GM23248 (cell line): Measurements from ENCODE around the gene RNASEH2C. TPM values are rescaled to one million over a fixed set of nuclear protein-coding genes. Genes with fewer than 3 reads are reported as not detected.

ENCODE experiments used
- DNase-seq: peaks from one replicate; pipeline ENCODE4 v3.0.0-alpha.2; 2015
- H2AFZ ChIP-seq: fragments of 200-600 bp; sonication (generic); 2 replicates; pipeline ENCODE4 v1.6.1; 2016; ENCODE audit warnings: antibody characterized with exemption
- H3F3A ChIP-seq: fragments of 200-600 bp; sonication (generic); 2 replicates; pipeline ENCODE4 v1.6.1; 2016; ENCODE audit warnings: mild to moderate bottlenecking, antibody characterized with exemption, mixed run types; ENCODE audit not compliant: insufficient read depth
- H3K27ac ChIP-seq: fragments of 200-600 bp; sonication (generic); 2 replicates; pipeline ENCODE4 v1.5.1; 2016; ENCODE audit warnings: mild to moderate bottlenecking
- H3K27me3 ChIP-seq: fragments of 200-600 bp; sonication (generic); replicated peaks from 2 replicates; pipeline ENCODE4 v1.6.1; 2016; ENCODE audit warnings: mild to moderate bottlenecking; ENCODE audit not compliant: insufficient read depth
- H3K36me3 ChIP-seq: fragments of 200-600 bp; sonication (generic); 2 replicates; pipeline ENCODE4 v1.6.1; 2016; ENCODE audit warnings: low read depth, mild to moderate bottlenecking
- H3K4me1 ChIP-seq: fragments of 200-600 bp; sonication (generic); 2 replicates; pipeline ENCODE4 v1.6.1; 2016; ENCODE audit warnings: mild to moderate bottlenecking; ENCODE audit not compliant: insufficient read depth
- H3K4me2 ChIP-seq: fragments of 200-600 bp; sonication (generic); one replicate; pipeline ENCODE4 v1.6.1; 2016; ENCODE audit warnings: mild to moderate bottlenecking; ENCODE audit not compliant: unreplicated experiment
- H3K4me3 ChIP-seq: fragments of 200-600 bp; sonication (generic); 2 replicates; pipeline ENCODE4 v1.5.1; 2016; ENCODE audit warnings: mild to moderate bottlenecking
- H3K79me2 ChIP-seq: fragments of 200-600 bp; sonication (generic); 2 replicates; pipeline ENCODE4 v1.6.1; 2016; ENCODE audit warnings: mild to moderate bottlenecking; ENCODE audit not compliant: insufficient read depth
- H3K9ac ChIP-seq: fragments of 200-600 bp; sonication (generic); 2 replicates; pipeline ENCODE4 v1.6.1; 2016; ENCODE audit warnings: mild to moderate bottlenecking
- H3K9me2 ChIP-seq: fragments of 200-600 bp; sonication (generic); 2 replicates; pipeline ENCODE4 v1.6.1; 2016; ENCODE audit warnings: mixed run types, mild to moderate bottlenecking, moderate library complexity; ENCODE audit not compliant: insufficient read depth
- H3K9me3 ChIP-seq: fragments of 200-600 bp; sonication (generic); one replicate; pipeline ENCODE4 v1.6.1; 2017; ENCODE audit warnings: low read depth
- H4K20me1 ChIP-seq: fragments of 200-600 bp; sonication (generic); 2 replicates; pipeline ENCODE4 v1.6.0; 2016; ENCODE audit not compliant: insufficient read depth
- EZH2 ChIP-seq: fragments of 200-600 bp; sonication (generic); IDR thresholded peaks from 2 replicates; pipeline ENCODE4 v1.6.1; 2018; ENCODE audit warnings: antibody characterized with exemption, mild to moderate bottlenecking; ENCODE audit not compliant: insufficient read depth, poor library complexity, severe bottlenecking
- EZH2phosphoT487 ChIP-seq: fragments of 200-600 bp; sonication (generic); IDR thresholded peaks from 2 replicates; pipeline ENCODE4 v1.6.1; 2018; ENCODE audit warnings: antibody characterized with exemption, moderate library complexity, mild to moderate bottlenecking, low read depth; ENCODE audit not compliant: insufficient read depth
- WGBS, 2 experiments: methylation state at CpG; one replicate each; pipeline ENCODE4 v1.1.6; 2015 to 2017; ENCODE audit warnings: low lambda C conversion rate in 2 of 2, low coverage in 1 of 2; ENCODE audit errors: missing lambda C conversion rate in 2 of 2; 5-methylcytosine and 5-hydroxymethylcytosine counted together
- in situ Hi-C: fragments of 300-500 bp; cut with MboI; formaldehyde crosslinking; loops from 2 replicates; pipeline ENCODE4 v1.15.0; 2020
- polyA plus RNA-seq: library from polyadenylated mRNA; unstranded; fragments of >200 nt; fragmentation: Nextera tagmentation; extraction: Ambion mirVana; gene quantifications from 2 replicates; pipeline ENCODE4 v1.2.1, GENCODE V29; 2016
- total RNA-seq: library from RNA; depleted of rRNA; stranded (reverse); fragments of >200 nt; shearing (Covaris generic); gene quantifications from 2 replicates; pipeline ENCODE4 v1.2.3, GENCODE V29; 2014

Gene RNASEH2C
- total and polyA plus RNA-seq, 2 experiments from 2014 or later = 45.7 to 117 TPM

DNA sequence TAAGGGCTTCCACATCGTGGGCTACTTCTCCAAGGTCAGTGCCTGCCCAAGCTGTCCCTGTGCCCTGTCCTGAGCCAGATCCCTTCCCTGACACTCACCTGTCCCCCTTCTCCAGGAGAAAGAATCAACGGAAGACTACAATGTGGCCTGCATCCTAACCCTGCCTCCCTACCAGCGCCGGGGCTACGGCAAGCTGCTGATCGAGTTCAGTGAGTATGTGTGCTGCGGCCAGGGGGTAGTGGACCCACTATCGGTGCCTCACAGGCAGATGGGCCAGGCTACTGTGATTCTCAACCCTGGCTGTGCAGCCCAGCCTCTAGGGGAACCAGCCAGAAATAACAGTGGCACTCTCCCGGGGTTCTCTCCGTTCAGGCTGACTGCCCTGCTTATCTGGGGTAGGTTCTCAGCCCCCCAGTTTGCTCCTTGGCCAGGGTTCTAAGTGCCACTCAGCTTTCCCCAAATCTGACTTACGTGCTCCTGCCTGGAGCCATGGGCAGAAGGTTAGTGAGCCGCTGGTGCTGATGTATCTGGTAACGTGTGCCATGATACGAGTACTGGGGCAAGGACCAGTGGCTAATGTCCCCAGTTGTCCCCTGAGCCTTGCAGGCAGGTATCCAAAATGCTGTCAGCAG lies 3.7 kb downstream of the RNASEH2C start:
- TF ChIP-seq EZH2 = no peak
- no peak for TF ChIP-seq EZH2phosphoT487
- Histone ChIP-seq H3K9me3 (no peaks in the 10 kb centered on the region), H3K36me3 (peaks cover 19% of the 10 kb centered on the region), H3K4me3 (no peak overlapping the region), H3K79me2 (peaks cover 76% of the 10 kb centered on the region), H3K4me1 (peaks cover 14% of the 10 kb centered on the region), H3F3A (peaks cover 11% of the 10 kb centered on the region; the same call in 1 of the 2 replicates), H3K4me2 (no peak overlapping the region), H3K27ac (no peak overlapping the region), H4K20me1 (no peaks in the 10 kb centered on the region), H3K27me3 (no peaks in the 10 kb centered on the region), H3K9ac (no peak overlapping the region), H3K9me2 (no peaks in the 10 kb centered on the region), H2AFZ (no peak overlapping the region)
- WGBS, 2 experiments = 91 to 93% methylated on average over 14 of the region's 14 CpGs
- DNase-seq = no peak
- in situ Hi-C loops = no loop called here

- DNase-seq = no peak
- Histone ChIP-seq H3K36me3 (peaks cover 19% of the 10 kb centered on the region), H3K4me1 (peaks cover 14% of the 10 kb centered on the region), H3K79me2 (peaks cover 76% of the 10 kb centered on the region), H3K27me3 (no peaks in the 10 kb centered on the region), H3K27ac (no peak overlapping the region), H4K20me1 (no peaks in the 10 kb centered on the region), H3K4me2 (no peak overlapping the region), H3K9me3 (no peaks in the 10 kb centered on the region), H3K9ac (no peak overlapping the region), H3K4me3 (no peak overlapping the region), H3K9me2 (no peaks in the 10 kb centered on the region), H3F3A (peaks cover 5% of the 10 kb centered on the region; the same call in 1 of the 2 replicates), H2AFZ (no peak overlapping the region)
- WGBS, 2 experiments = 63 to 67% methylated on average over 7 of the region's 7 CpGs
- TF ChIP-seq EZH2phosphoT487 (no peak), EZH2 (no peak)
- in situ Hi-C loops = no loop called here
Measured at GRCh38 chr11:65716302-65716701, 4.3 kb downstream of the RNASEH2C start.

- H3K4me2 ChIP-seq = no peak overlapping the region
- no peak overlapping the region for H3K27ac ChIP-seq
- WGBS, 2 experiments = 88 to 89% methylated on average over 16 of the region's 16 CpGs
- TF ChIP-seq EZH2phosphoT487 = no peak
- TF ChIP-seq EZH2 = no peak
- peaks cover 19% of the 10 kb centered on the region for H3K36me3 ChIP-seq
- H4K20me1 ChIP-seq = no peaks in the 10 kb centered on the region
- in situ Hi-C loops = no loop called here
- H3K9me2 ChIP-seq = no peaks in the 10 kb centered on the region
- no peaks in the 10 kb centered on the region for H3K9me3 ChIP-seq
- H2AFZ ChIP-seq = no peak overlapping the region
- H3K9ac ChIP-seq = no peak overlapping the region
- H3K4me3 ChIP-seq = no peak overlapping the region
- H3K4me1 ChIP-seq = peaks cover 15% of the 10 kb centered on the region
- no peaks in the 10 kb centered on the region for H3K27me3 ChIP-seq
- peaks cover 70% of the 10 kb centered on the region for H3K79me2 ChIP-seq
- no peak for DNase-seq
- peaks cover 8% of the 10 kb centered on the region; the same call in 1 of the 2 replicates for H3F3A ChIP-seq
Measured at GRCh38 chr11:65714433-65714832, 6.2 kb downstream of the RNASEH2C start.

DNA sequence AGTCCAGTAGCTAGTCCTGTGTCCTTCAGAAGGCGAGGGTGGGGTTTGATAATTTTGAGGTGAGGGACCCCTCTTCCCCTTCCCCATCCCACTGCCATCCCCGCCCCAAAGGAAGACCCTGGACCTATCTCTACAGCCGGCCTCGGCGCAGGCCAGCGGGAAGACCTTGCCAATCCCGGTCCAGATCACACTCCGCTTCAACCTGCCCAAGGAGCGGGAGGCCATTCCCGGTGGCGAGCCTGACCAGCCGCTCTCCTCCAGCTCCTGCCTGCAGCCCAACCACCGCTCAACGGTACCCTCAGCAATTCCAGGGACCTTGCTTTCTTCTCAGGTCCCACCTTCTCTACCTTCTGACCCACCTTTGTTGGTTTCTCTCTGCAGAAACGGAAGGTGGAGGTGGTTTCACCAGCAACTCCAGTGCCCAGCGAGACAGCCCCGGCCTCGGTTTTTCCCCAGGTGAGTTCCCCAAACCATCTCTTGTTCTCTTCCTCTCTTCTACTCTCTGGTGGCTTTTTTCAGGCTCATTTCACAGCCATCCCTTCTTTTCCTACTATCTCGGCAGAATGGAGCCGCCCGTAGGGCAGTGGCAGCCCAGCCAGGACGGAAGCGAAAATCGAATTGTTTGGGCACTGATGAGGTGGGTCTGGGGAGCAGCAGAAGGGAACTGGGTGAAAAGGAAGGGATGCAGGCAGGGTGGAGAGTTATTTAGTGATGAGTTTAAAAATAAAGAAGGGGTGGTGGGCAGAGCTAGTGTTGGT lies 7.2 kb downstream of the RNASEH2C start:
- in situ Hi-C loops = no loop called here
- no peaks in the 10 kb centered on the region for H3K9me3 ChIP-seq
- H3K4me1 ChIP-seq = peaks cover 5% of the 10 kb centered on the region; the same call in 1 of the 2 replicates
- DNase-seq = no peak
- TF ChIP-seq EZH2 = no peak
- TF ChIP-seq EZH2phosphoT487 = no peak
- H3K27ac ChIP-seq = no peak overlapping the region
- peaks cover 60% of the 10 kb centered on the region for H3K79me2 ChIP-seq
- no peaks in the 10 kb centered on the region for H3K27me3 ChIP-seq
- no peaks in the 10 kb centered on the region for H3K9me2 ChIP-seq
- peak overlapping the region; percentile 79 for H3K4me3 ChIP-seq
- H3K36me3 ChIP-seq = peaks cover 17% of the 10 kb centered on the region
- peak overlapping the region; percentile 82 for H3K4me2 ChIP-seq
- H3K9ac ChIP-seq = peak overlapping the region; percentile 94
- no peaks in the 10 kb centered on the region for H4K20me1 ChIP-seq
- WGBS, 2 experiments = 89 to 91% methylated on average over 24 of the region's 24 CpGs
- peaks cover 8% of the 10 kb centered on the region; the same call in 1 of the 2 replicates for H3F3A ChIP-seq
- H2AFZ ChIP-seq = no peak overlapping the region
